GM21390 (cell line): ENCODE data around the gene ZNF576.
"Not testable (repeated sequence)": the region's sequence is repeated elsewhere in the genome, so short reads cannot be mapped to it uniquely, and the experiment has no call there.

Experiments used
- ATAC-seq: cut with Tn5 transposase; IDR thresholded peaks from one replicate; pipeline ENCODE4 v1.9.1; 2021; ENCODE audit not compliant: unreplicated experiment

Gene ZNF576

DNA sequence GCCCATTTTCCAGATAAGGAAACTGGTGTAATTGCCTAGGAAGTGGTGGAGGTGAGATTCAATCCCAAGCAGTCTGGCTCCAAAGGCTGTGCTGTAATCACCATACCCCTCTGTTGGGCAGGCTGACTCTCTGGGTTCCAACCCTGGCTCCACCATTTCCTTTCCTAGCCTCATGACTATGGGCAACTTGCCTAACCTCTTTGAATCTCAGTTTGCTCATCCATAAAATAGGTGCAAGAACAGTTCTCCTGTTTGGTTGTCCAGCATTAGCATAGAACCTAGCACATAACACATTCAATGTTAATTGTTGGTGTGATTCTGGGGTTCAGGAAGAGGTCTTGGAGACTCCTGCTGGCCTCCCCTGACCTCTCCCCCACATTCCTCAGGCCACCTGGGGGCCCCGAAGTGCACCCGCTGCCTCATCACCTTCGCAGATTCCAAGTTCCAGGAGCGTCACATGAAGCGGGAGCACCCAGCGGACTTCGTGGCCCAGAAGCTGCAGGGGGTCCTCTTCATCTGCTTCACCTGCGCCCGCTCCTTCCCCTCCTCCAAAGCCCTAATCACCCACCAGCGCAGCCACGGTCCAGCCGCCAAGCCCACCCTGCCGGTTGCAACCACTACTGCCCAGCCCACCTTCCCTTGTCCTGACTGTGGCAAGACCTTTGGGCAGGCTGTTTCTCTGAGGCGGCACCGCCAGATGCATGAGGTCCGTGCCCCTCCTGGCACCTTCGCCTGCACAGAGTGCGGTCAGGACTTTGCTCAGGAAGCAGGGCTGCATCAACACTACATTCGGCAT is 2.2 kb downstream of the ZNF576 start:
- ATAC-seq: no peak

DNA sequence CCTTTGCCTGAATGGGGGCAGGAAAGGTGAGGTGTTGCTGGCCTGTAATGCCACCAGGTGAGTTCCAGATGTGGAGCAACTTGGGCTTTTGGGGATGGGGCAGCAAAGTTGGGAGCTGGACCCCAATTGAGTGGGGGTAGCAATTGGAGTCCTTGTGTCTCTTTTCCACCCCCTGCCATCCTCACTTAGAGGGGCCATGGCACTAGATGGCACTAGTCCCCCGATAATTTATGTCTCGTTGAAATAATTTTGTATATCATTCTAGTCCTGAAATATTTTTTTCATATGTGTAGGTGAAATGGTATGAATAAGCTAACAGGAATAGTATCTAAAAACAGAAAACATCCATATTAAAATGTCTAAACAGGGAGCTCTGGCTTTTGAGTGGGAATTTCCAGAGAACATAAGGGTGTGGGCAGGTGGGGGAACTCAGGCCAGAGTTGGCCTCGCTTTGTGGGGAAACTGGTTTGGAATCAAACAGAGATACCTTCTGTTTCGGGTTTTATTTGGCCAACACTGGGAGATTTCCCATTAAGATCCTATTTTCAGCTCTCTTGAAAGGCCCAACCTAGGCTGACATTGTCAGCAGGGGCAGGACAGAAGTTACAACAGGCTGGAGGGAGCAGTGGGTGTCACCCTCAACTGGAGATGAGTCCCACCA is 3.4 kb downstream of the ZNF576 start:
- no peak for ATAC-seq

DNA sequence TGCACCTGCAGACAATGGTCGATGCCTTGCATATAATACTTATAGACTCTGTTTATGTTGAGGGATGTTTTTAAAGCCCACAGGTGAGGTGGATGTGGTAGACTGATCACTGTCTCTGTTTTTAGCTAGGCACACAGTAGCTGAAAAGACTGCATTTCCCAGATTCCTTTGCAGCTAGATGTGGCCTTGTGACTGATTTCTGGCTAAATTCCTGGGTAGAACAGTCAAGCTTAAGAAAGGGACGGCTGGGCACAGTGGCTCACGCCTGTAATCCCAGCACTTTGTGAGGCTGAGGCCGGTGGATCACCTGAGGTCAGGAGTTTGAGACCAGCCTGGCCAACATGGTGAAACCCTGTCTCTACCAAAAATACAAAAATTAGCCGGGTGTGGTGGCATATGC is 3.9 kb downstream of the ZNF576 start:
- not testable (repeated sequence) for ATAC-seq

DNA sequence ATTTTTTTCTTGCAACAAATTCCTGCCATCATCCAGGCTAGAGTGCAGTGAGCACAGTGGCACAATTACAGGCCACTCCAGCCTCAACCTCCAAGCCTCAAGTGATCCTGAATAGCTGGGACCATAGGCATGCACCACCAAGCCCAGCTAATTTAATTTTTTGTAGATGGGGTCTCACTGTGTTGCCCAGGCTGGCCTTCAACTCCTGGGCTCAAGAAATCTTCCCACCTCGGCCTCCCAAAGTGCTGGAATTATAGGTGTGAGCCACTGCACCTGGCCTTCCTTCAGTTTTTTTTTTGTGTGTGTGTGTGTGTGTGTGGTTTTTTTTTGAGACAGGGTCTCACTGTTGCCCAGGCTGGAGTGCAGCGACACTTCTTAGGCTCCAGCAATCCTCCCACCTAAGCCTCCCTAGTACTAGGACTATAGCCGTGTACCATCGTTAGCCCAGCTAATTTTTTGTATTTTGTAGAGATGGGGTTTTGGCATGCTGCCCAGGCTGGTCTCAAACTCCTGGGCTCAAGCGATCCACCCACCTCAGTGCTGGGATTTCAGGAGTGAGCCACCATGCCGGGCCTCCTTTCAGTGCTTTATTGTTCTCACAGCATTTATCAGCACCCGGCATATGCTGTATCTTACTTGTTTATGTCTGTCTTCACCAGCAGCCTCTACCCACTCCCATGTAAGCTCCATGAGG is 9.6 kb downstream of the ZNF576 start:
- no peak for ATAC-seq

DNA sequence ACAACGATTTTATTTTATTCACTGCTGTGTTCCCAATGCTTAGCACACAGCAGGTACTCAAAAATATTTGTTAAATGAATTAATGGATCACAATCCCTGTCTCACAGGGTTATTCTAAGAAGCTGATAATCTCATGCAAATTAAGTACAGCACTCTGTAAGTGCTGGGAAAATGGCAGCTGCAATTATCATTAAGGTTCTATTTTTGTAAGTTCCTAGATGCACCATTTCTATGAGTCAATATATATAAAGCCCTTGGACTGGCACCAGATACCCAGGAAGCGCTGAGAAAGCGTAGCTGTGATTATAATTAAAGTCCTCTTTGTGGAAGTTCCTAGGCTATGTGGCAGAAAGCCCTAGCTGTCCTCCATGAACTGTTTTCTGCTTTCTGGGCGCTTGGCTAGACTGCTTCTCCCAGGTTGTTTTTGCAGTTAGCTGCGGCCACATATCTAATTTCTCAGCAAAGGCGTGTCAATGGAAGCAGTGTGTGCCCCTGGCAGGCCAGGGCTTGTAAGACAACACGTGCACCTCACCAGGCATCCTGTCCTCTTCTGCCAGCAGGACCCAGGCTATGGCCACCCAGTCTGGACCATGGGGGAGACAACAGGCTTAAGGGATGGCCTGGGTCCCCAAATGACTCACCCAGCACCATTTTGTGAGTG is 10.3 kb downstream of the ZNF576 start:
- ATAC-seq: no peak

DNA sequence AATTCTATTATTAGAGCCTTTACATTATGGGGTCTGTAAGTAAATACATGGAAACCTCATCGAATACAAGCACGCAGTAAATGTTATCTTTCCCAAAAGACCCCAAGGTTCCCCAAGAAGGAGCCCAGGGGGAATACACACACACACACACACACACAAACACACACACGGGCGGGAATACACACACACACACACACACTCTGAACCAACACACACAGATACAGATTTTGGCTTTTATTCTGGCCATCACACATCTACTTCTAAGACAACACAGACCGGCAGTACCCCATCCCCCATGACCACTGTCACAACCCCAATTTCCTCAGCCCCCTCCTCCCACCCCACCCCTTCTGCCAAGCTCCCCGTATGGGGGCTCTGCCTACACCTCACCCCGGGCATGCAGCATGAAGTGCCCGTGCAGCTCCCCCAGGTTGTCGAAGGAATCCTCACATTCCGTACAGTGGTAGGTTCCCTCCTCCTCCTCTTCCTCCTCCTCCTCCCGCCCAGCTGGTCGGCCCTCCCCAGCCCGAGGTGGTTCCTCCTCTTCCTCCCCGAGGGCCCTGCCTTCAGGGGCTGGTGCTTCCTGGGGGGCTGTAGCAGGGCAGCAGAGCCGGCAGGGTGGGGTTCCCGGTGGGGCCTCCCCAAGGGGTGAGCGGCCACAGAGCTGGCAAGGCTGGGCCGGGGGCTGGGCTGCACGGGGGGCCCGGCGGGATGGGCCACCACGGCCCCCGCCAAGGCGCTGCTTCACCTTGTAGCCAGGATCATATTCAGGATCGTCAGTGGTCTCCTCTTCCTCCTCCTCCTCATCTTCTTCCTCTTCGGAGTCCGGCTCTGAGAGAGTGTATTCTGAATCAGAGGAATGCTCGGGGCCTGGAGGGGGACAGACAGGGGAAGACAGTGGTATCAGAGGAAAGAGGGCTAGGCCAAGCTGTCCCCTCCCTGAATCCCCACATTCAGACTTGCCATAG is 11.1 kb downstream of the ZNF576 start:
- ATAC-seq: no peak

- ATAC-seq: no peak
Measured at GRCh38 chr19:43609872-43610271, 13.5 kb downstream of the ZNF576 start.

GRCh38 chr19:43610493-43610892 is 14.1 kb downstream of the ZNF576 start:
- ATAC-seq: no peak

DNA sequence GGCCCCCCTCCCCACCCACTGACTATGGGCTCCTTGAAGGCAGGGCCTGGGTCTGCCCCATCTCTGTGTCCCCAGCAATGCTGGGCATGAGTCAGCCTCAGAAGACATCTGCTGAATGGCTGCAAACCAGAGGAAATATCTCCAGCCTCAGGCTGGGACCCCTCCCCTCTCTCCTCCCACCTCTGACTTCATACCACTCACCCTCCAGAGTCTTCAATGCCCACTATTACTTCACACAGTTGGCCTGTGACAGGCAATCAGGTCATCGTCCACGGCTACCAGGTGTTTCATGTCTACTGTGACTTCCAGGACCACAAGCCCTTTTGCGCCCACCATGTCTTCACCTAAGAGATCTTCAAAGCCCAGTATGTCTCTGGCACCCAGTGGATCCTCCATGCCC is 15.4 kb downstream of the ZNF576 start, which contains the start of gene SRRM5:
Gene SRRM5, plus strand, starts transcription at position 301 of the 400 bp plus-strand sequence. Its CDS starts 34 bp downstream, at position 335.
- no peak for ATAC-seq

DNA sequence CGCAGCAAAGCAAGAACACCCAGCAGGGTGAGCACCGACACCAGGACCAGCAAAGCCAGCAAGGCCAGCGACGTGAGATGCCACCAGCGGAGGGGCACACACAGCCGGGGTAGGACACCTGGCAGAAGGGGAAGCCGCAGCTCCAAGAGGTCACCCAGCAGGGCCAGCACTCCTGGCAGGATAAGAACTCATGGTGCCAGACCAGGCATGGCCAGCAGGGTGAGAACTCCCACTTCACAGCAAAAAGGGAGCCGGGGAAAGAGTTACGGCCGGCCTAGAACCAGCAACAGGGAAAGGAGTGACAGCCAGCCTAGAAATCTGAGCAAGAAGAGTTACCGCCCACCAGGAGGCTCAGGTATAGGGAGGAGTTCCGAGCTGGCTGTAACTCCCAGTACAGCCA is 16.0 kb downstream of the ZNF576 start:
- ATAC-seq: no peak

DNA sequence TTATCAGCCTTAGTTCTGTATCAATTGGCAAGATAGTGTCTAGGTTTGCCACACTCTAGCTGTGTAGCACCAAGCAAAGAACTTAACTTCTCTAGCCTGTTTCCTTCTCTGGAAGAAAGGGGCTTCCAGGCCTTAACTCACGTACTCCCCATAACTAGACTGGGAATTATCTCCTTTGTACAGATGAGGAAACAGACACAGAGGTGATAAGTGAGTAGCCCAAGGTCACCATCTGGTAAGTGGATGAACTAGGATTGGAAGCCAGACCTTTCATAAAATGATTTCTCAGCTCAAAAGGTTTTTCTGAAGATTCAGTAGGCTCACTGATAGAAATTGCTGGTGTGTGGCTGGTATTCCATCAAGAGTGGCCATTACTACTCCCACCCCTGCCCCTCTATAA is 19.9 kb downstream of the ZNF576 start:
- ATAC-seq: no peak

DNA sequence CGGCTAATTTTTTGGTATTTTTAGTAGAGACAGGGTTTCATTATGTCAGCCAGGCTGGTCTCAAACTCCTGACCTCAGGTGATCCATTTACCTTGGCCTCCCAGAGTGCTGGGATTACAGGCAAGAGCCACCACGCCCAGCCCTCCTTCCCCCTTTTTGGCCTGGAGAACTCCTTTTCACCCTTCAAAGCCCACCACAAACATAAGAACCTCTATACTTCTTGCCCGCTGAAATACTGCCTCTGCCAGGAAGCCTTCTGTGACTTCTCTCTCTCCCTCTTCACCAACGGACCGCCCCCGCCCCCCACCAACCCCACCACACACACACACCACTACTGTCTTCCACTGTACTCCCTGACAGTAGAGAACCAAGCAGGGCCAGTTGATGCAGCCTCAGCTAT is 20.6 kb downstream of the ZNF576 start:
- ATAC-seq: no peak

- ATAC-seq: peak; percentile 31
Measured at GRCh38 chr19:43618921-43619261, 22.5 kb downstream of the ZNF576 start.

GRCh38 chr19:43619262-43620060 is 23.1 kb downstream of the ZNF576 start, which contains the start of gene ZNF428:
Gene ZNF428 (minus strand): TSS chr19:43619629. CDS start chr19:43614304, 5,325 bp downstream.
- peak; percentile 73 for ATAC-seq

GRCh38 chr19:43620061-43621001 is 23.9 kb downstream of the ZNF576 start:
- ATAC-seq: no peak

GRCh38 chr19:43622070-43622469 is 25.7 kb downstream of the ZNF576 start:
- no peak for ATAC-seq

DNA sequence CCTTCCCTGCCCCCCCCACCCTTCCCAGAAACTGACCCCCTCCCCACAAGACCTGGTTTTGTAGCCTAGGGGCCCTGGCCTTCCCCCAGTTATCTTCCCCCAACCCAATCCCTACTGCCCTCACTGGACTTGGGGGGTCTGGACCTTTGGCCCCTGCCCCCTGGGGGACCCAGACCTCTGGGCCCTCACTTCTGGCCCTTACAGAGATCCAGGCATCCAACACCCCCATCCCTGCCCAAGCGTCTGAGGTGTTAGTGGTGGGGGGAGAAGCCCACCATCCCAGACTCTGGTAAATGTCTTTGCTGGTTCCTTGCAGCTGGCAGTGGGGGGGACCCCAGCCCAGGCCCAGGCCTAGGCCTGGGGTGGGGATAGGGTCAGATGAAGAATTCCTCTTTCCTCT is 26.6 kb downstream of the ZNF576 start:
- ATAC-seq: no peak
